ENCODE data around the gene RAB43.

DNA sequence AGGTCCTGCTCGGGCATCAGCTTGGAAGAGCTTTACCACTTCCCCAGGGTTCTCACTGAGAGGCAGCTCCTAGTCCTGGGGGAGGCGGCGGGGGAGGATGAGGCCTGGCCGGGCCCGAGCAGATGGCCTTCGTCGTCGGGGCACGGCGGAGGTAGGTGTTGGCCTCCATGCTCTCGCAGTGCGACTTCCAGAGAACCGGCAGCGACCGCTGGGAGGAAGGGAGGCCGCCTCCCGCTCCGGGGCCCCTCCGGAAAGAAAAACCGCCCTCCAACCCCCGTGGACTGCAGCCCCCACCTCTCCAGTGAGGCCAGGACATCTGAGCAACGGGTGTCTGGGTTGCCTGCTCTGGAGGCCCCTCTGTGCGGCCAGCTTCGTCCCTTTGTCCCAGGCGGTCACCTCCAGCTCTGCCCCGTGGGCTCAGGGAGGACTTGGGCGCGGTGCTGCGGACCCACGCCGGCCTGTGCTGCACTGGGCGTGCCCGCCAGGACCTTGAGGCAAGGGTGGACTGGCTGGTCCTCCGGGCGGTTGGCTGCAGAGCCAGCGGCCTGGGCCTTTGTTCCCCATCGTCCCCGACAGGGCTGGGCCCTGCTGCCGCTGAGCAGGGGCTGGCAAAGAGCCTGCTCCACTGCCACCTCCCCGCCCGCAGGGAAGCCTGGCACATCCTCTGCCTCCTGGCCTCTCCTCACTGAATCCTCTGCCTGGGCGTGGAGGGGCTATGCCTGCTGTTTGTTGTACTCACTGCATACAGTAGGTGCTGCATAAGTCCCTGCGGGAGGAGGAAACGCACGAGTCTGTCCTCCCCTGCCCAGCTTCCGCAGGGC is 74.7 kb downstream of the RAB43 start:
- TF ChIP-seq, protein P1, sequence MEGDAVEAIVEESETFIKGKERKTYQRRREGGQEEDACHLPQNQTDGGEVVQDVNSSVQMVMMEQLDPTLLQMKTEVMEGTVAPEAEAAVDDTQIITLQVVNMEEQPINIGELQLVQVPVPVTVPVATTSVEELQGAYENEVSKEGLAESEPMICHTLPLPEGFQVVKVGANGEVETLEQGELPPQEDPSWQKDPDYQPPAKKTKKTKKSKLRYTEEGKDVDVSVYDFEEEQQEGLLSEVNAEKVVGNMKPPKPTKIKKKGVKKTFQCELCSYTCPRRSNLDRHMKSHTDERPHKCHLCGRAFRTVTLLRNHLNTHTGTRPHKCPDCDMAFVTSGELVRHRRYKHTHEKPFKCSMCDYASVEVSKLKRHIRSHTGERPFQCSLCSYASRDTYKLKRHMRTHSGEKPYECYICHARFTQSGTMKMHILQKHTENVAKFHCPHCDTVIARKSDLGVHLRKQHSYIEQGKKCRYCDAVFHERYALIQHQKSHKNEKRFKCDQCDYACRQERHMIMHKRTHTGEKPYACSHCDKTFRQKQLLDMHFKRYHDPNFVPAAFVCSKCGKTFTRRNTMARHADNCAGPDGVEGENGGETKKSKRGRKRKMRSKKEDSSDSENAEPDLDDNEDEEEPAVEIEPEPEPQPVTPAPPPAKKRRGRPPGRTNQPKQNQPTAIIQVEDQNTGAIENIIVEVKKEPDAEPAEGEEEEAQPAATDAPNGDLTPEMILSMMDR (IDR thresholded peaks at IDR 0.05; ENCODE audit: low read length), result no peak
- TF ChIP-seq EZH2 (IDR thresholded peaks at IDR 0.05; ENCODE audit: borderline replicate concordance, low read length), result no peak

All from OCI-LY1 (cell line).